Stimulated activated CD4-positive, alpha-beta T cell treated with anti-CD3 and anti-CD28 coated beads, Interleukin-15, amount 100 ng/mL, for 24 hours (primary cell): Measurements from ENCODE around the gene SCAMP4.
A peak's percentile ranks its signal among the peaks of the same experiment; 100 is the strongest.
"Not testable (repeated sequence)": the region's sequence is repeated elsewhere in the genome, so short reads cannot be mapped to it uniquely, and the experiment has no call there.

ENCODE experiments used
- DNase-seq: peaks from one replicate; pipeline ENCODE4 v3.0.0-alpha.2; 2020

SCAMP4 gene

DNA sequence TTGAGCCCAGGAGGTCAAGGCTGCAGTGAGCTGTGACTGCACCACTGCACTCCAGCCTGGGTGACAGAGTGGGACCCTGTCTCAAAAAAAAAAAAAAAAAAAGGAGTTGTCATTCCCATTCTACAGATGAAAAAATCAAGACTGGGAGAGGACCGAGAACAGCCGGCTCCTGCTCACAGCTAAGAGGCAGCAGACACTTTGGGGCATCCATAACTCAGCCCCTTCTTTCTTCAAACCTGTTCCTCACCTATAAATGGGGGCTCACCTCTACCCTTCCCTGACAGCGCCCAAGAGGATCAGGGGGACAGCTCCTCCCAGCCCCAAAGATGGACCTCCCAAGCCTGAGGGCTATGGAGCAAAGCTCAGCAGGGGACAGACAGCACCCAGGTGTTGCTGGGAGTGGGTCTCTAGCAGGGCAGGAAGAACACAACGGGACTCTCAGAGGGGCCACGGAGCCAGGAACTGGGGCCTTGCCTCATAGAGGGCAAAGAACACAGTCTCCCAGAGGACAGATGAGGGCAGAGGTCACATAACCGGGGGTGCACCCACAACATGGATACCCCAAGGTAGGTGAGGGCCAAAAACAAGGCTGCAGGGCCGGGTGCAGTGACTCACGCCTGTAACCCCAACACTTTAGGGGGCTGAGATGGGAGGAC lies 38.4 kb upstream of the SCAMP4 start:
- no peak for DNase-seq

- no peak for DNase-seq
These were observed 37.9 kb upstream of the SCAMP4 start for GRCh38 chr19:1867349-1867724.

GRCh38 chr19:1868971-1869370 lies 36.2 kb upstream of the SCAMP4 start:
- no peak for DNase-seq

GRCh38 chr19:1871140-1871597 lies 34.0 kb upstream of the SCAMP4 start:
- DNase-seq, result no peak

DNA sequence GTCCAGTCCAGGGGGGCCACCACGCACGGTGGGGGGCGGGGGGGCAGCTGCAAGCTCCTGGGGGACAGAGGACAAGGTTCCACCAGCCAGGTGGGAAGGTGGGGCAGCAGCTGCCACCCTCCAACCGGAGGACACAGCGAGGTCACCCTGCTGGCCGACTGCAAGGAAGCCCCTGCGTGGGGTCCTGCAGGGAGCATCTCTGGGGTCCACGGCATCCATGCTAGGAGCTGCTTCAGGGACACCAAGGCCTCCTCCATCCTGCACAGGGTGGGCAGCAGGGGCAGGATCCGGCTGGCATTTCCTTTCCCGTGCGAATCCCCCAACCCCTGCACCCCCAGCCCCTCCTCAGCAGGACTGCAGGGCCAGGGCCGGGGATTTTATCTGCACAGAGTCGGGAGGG lies 33.6 kb upstream of the SCAMP4 start:
- DNase-seq, result no peak

GRCh38 chr19:1872807-1873523 lies 32.2 kb upstream of the SCAMP4 start:
- DNase-seq, result no peak

GRCh38 chr19:1873524-1874473 lies 31.4 kb upstream of the SCAMP4 start:
- no peak for DNase-seq

DNA sequence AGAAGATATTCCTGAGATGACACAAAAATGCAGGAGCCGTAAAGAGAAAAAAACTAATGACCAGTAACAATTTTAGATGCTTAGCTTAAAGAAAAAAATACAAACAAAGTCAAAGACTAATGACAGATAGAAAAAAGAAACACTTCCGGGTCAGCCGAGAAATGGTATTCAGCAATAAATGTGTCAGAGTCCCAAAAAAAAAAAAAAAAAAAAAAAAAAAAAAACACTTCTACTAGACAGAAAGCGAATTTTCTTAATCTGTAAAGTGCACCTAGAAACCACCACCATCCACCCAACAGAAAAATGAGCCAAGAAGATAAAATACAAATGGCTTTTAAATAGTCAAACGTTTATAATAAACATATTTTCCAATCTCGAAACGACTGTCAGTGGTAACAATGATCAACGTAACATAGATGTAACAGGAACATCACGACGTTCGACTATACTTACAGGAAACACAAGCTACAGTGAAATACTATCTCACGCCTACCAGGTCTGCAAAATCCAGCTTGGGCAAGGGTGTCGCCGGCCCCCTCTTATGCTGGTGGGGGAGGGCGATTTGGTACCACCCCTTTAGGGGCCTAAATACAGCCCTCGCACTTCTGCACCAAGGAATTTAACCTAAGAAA lies 30.5 kb upstream of the SCAMP4 start:
- DNase-seq, result no peak

DNA sequence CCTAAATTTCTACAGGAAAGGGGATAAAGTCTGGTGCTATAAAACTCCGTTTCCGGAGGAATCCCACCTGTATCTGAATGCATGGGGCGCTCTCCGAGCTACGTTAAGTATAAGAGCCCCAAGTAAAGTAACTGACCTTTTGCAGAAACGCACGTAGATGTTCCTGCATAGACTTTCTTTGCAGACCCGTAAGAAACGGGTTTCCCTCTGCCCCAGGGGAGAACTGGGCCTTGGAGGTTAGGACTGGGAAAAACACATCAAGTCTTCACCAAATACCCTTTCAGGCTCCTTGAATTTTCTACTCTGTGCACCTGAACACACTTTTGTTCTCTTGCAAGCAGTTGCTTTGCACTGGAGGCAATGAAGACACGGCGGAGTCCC lies 29.9 kb upstream of the SCAMP4 start:
- DNase-seq, result not testable (repeated sequence)

DNA sequence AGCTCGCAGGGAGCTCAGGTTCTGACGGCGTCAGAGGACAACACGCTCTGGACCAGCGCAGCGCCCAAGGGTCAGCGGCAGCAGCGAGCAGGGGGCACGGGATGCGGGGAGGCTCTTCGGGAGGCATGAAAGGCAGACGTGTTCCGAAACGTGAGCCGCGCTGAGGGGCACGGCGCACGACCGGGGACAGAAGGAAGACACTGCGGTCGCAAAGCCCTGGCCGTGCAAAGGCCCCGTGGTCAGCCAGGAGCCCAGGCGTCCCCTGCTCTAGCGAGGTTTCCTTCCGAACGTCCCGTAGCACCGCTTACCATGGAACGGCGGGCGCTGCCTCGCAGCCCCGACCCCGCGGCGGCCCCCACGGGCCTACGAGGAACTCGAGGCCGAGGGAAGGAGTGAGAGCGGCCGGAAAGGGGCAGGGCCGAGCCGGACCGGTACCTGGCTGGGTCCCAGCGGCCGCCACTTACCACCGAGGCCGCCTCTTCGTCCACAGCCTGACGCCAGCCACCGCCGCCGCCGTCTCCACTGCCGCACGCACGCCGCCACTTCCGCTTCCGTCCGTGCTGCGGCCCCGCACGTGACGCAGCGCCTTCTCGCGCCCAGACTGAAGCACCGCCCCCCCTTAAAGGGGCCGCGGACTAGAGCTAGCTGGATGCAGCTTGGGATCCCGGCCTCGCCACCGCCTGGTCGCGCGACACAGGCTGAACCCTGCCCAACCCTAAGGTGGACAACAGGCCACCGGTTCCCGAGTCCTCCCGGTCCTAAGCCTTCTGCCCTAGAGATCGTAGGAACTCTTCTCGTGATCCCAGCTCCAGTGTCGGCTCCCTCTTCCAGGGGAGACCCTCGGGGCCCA lies 29.3 kb upstream of the SCAMP4 start:
- peak; percentile 94 for DNase-seq

- not testable (repeated sequence) for DNase-seq
These were observed 28.5 kb upstream of the SCAMP4 start for GRCh38 chr19:1876496-1877279.

DNA sequence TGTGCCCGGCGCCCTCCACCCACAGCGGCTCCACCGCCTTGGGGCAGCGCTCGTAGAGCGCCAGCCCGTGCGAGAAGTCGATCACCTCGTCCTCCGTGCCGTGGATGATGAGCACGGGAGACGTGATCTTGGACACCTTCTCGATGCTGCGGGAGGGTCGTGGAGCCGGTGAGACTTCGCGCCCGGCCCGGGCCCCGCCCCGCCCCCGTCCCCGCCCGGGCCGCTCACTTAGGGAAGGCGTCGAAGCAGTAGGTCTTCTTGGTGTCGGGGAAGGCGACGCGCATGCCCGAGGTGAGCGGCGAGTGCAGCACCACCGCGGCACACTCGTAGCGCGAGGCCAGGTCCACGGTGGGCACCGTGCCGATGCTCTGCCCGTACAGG lies 27.9 kb upstream of the SCAMP4 start:
- DNase-seq, result not testable (repeated sequence)

- not testable (repeated sequence) for DNase-seq
These were observed 26.6 kb upstream of the SCAMP4 start for GRCh38 chr19:1878583-1878982.

- not testable (repeated sequence) for DNase-seq
These were observed 25.2 kb upstream of the SCAMP4 start for GRCh38 chr19:1879982-1880381.

- DNase-seq, result no peak
These were observed 24.4 kb upstream of the SCAMP4 start for GRCh38 chr19:1880611-1881392.

- not testable (repeated sequence) for DNase-seq
These were observed 23.7 kb upstream of the SCAMP4 start for GRCh38 chr19:1881393-1882088.

GRCh38 chr19:1882089-1882785 lies 23.0 kb upstream of the SCAMP4 start:
- peak; percentile 80 for DNase-seq

DNA sequence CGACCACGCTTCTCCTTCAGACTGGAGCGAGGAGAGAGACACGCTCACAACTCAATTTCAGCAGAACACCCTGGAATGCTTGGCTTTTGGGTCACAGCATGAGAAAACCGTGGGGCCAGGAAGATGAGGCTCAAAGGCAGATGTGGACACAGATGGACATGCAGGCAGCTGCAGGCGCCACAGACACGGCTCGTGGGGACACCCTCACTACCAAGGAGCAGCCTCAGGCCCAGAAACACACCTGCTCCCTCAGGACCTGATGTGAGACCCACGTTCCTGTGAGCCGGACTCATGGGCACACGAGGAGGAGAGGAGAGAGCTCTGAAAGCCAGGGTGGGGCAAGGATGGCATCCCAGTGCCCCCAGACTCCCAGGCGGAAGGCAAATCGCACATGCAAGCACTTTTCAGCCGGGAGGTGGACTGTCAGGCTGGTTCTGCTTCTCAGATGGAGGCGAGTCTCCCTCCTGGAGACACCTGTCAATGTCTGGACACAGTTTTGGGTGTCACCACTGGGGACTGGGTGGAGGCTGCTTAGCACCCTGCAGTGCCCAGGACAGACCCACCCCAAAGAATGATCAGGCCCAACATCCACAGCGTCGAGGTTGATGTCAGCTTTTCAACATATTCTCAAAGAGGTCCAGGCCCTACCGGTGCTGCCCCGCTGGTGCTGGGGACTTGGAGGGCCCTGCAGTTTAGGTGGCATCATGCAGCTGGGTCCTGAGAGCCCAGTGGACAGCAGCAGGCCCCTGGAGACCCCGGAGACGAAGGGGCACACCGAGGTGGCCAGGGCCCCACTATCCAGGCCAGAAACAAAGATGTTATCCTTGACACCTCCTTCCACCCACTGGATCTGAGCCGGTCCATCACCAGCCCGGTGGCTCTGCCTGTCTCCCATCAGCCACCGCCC lies 22.2 kb upstream of the SCAMP4 start:
- DNase-seq, result no peak
